Gastroesophageal sphincter (tissue), 3 donors: ENCODE measurements around the gene SPDYC.

Experiments
- CTCF ChIP-seq, 4 experiments: fragments of 200-600 bp in 2 of 4; fragments of 450-650 bp in 2 of 4; sonication (generic) in 1 of 4; IDR thresholded peaks; one replicate each; pipeline ENCODE4 v1.5.1; 2017 to 2019; ENCODE audit warnings: antibody characterized with exemption in 4 of 4, mild to moderate bottlenecking in 2 of 4, moderate library complexity in 2 of 4
- POLR2A ChIP-seq, 2 donors: fragments of 450-650 bp; IDR thresholded peaks; one replicate each; pipeline ENCODE4 v1.6.1; 2017; ENCODE audit warnings: antibody characterized with exemption in 2 of 2, mild to moderate bottlenecking in 2 of 2, moderate library complexity in 1 of 2
- POLR2AphosphoS5 ChIP-seq: sonication (generic); formaldehyde crosslinking; IDR thresholded peaks from one replicate; pipeline ENCODE4 v1.6.1; 2017; ENCODE audit warnings: antibody characterized with exemption

GRCh38 chr11:65194564-65194963, 24.5 kb downstream of the SPDYC start:
- TF ChIP-seq POLR2AphosphoS5 (no peak), CTCF (IDR thresholded peaks at IDR 0.05) (no peak), POLR2A (IDR thresholded peaks at IDR 0.05) (no peak)
